HG02852 (cell line): Measurements from ENCODE around the gene CYP39A1.
A peak's percentile ranks its signal among the peaks of the same experiment; 100 is the strongest.

Experiments
- ATAC-seq: cut with Tn5 transposase; IDR thresholded peaks from one replicate; pipeline ENCODE4 v1.9.1; 2021; ENCODE audit warnings: mild to moderate bottlenecking, moderate library complexity; ENCODE audit not compliant: unreplicated experiment

Gene CYP39A1

GRCh38 chr6:46652603-46653438, at the start of gene CYP39A1, which contains the start of gene SLC25A27:
TSS of gene CYP39A1 (minus strand) at chr6:46652818. CDS start at chr6:46652582, 236 bp downstream.
TSS of gene SLC25A27 (plus strand) at chr6:46652975. CDS start at chr6:46653193, 218 bp downstream.
- ATAC-seq = peak; percentile 100

- ATAC-seq = no peak
Measured at GRCh38 chr6:46699970-46700369, 47.4 kb upstream of the CYP39A1 start.

- no peak for ATAC-seq
Measured at GRCh38 chr6:46690911-46691451, 38.4 kb upstream of the CYP39A1 start.

GRCh38 chr6:46690141-46690755, 37.6 kb upstream of the CYP39A1 start:
- no peak for ATAC-seq

GRCh38 chr6:46689657-46690056, 37.0 kb upstream of the CYP39A1 start:
- no peak for ATAC-seq

GRCh38 chr6:46688966-46689335, 36.3 kb upstream of the CYP39A1 start:
- no peak for ATAC-seq

GRCh38 chr6:46688117-46688965, 35.7 kb upstream of the CYP39A1 start:
- ATAC-seq = no peak

- ATAC-seq = no peak
Measured at GRCh38 chr6:46687619-46688097, 35.0 kb upstream of the CYP39A1 start, which contains the start of gene TDRD6. TSS of gene TDRD6 (plus strand) at chr6:46687885. CDS start at chr6:46688129, 244 bp downstream.

GRCh38 chr6:46684771-46685170, 32.2 kb upstream of the CYP39A1 start:
- no peak for ATAC-seq

GRCh38 chr6:46677314-46677654, 24.7 kb upstream of the CYP39A1 start:
- ATAC-seq = no peak

GRCh38 chr6:46676604-46677313, 24.1 kb upstream of the CYP39A1 start:
- no peak for ATAC-seq

GRCh38 chr6:46674410-46674809, 21.8 kb upstream of the CYP39A1 start:
- ATAC-seq = no peak

- no peak for ATAC-seq
Measured at GRCh38 chr6:46667377-46667776, 14.8 kb upstream of the CYP39A1 start.

- no peak for ATAC-seq
Measured at GRCh38 chr6:46661483-46661882, 8.9 kb upstream of the CYP39A1 start.

GRCh38 chr6:46657642-46658041, 5.0 kb upstream of the CYP39A1 start:
- no peak for ATAC-seq

GRCh38 chr6:46655803-46656202, 3.2 kb upstream of the CYP39A1 start:
- no peak for ATAC-seq

- ATAC-seq = no peak
Measured at GRCh38 chr6:46653439-46654195, 999 bp upstream of the CYP39A1 start.

- ATAC-seq = no peak
Measured at GRCh38 chr6:46652232-46652602, 401 bp downstream of the CYP39A1 start.

GRCh38 chr6:46651816-46652215, 802 bp downstream of the CYP39A1 start:
- no peak for ATAC-seq

GRCh38 chr6:46651006-46651405, 1.6 kb downstream of the CYP39A1 start:
- ATAC-seq = no peak
